Measurements from ENCODE around the gene HTT.
"Not testable (repeated sequence)": the region's sequence is repeated elsewhere in the genome, so short reads cannot be mapped to it uniquely, and the experiment has no call there.

The HTT gene

GRCh38 chr4:3124070-3124767 lies 49.7 kb downstream of the HTT start:
- no peak for DNase-seq

- peak; percentile 24 for DNase-seq
Measured at GRCh38 chr4:3127112-3127511, 52.6 kb downstream of the HTT start.

- DNase-seq, result no peak
Measured at GRCh38 chr4:3128058-3128457, 53.6 kb downstream of the HTT start.

- no peak for DNase-seq
Measured at GRCh38 chr4:3128976-3129375, 54.5 kb downstream of the HTT start.

- DNase-seq, result no peak
Measured at GRCh38 chr4:3130201-3130600, 55.7 kb downstream of the HTT start.

- DNase-seq, result no peak
Measured at GRCh38 chr4:3130826-3131225, 56.3 kb downstream of the HTT start.

- DNase-seq, result no peak
Measured at GRCh38 chr4:3134201-3134600, 59.7 kb downstream of the HTT start.

GRCh38 chr4:3135155-3136011 lies 60.9 kb downstream of the HTT start:
- DNase-seq, result no peak

GRCh38 chr4:3136454-3136853 lies 62.0 kb downstream of the HTT start:
- DNase-seq, result no peak

GRCh38 chr4:3137908-3138307 lies 63.4 kb downstream of the HTT start:
- DNase-seq, result no peak

GRCh38 chr4:3145234-3145924 lies 70.9 kb downstream of the HTT start:
- DNase-seq, result no peak

- DNase-seq, result no peak
Measured at GRCh38 chr4:3148926-3149325, 74.4 kb downstream of the HTT start.

GRCh38 chr4:3151238-3151637 lies 76.8 kb downstream of the HTT start:
- DNase-seq, result not testable (repeated sequence)

- DNase-seq, result no peak
Measured at GRCh38 chr4:3157366-3157765, 82.9 kb downstream of the HTT start.

GRCh38 chr4:3158841-3159240 lies 84.4 kb downstream of the HTT start:
- no peak for DNase-seq

- DNase-seq, result peak; percentile 83
Measured at GRCh38 chr4:3160438-3160837, 86.0 kb downstream of the HTT start.

GRCh38 chr4:3161044-3161443 lies 86.6 kb downstream of the HTT start:
- DNase-seq, result not testable (repeated sequence)

GRCh38 chr4:3166434-3166833 lies 92.0 kb downstream of the HTT start:
- DNase-seq, result not testable (repeated sequence)

GRCh38 chr4:3168029-3168428 lies 93.5 kb downstream of the HTT start:
- DNase-seq, result no peak

- DNase-seq, result no peak
Measured at GRCh38 chr4:3174371-3175338, 100.2 kb downstream of the HTT start.

GRCh38 chr4:3176367-3177229 lies 102.1 kb downstream of the HTT start:
- no peak for DNase-seq

All from inflammatory macrophage treated with lipopolysaccharide for 4 hours (primary cell).